RKO (cell line): ENCODE measurements around the gene FOXP2.
A peak's percentile ranks its signal among the peaks of the same experiment; 100 is the strongest.

Experiments used
- DNase-seq: peaks from one replicate; pipeline ENCODE4 v3.0.0-alpha.2; 2016; ENCODE audit warnings: low spot score

Gene FOXP2

GRCh38 chr7:114715907-114716306, 301.3 kb downstream of the FOXP2 start:
- peak; percentile 45 for DNase-seq

- no peak for DNase-seq
These were observed 304.2 kb downstream of the FOXP2 start for GRCh38 chr7:114718861-114719260.

GRCh38 chr7:114720725-114721124, 306.1 kb downstream of the FOXP2 start:
- DNase-seq = no peak

GRCh38 chr7:114722562-114722961, 307.9 kb downstream of the FOXP2 start:
- no peak for DNase-seq

GRCh38 chr7:114723308-114723707, 308.7 kb downstream of the FOXP2 start:
- no peak for DNase-seq

GRCh38 chr7:114740095-114740494, 325.5 kb downstream of the FOXP2 start:
- DNase-seq = no peak

- no peak for DNase-seq
These were observed 326.3 kb downstream of the FOXP2 start for GRCh38 chr7:114740941-114741340.

- DNase-seq = no peak
These were observed 327.3 kb downstream of the FOXP2 start for GRCh38 chr7:114741911-114742310.
